Smooth muscle cell (in vitro differentiated cells): ENCODE measurements around the gene LRRC56. TPM values are rescaled to one million over a fixed set of nuclear protein-coding genes. Genes with fewer than 3 reads are reported as not detected.

Experiments used
- DNase-seq: peaks from one replicate; lab custom pipeline; 2025; ENCODE audit not compliant: unreplicated experiment; lab: John Stamatoyannopoulos, UW
- H2AFZ ChIP-seq: fragments of 200-600 bp; sonication (generic); 2 replicates; pipeline ENCODE4 v1.6.0; 2016; ENCODE audit warnings: antibody characterized with exemption, low read depth, mild to moderate bottlenecking
- H3F3A ChIP-seq: fragments of 200-600 bp; sonication (generic); 2 replicates; pipeline ENCODE4 v1.6.0; 2017; ENCODE audit warnings: antibody characterized with exemption, low read depth
- H3K27ac ChIP-seq: fragments of 200-600 bp; sonication (generic); 2 replicates; pipeline ENCODE4 v1.5.1; 2016; ENCODE audit warnings: low read depth, mild to moderate bottlenecking
- H3K27me3 ChIP-seq: fragments of 200-600 bp; sonication (generic); 2 replicates; pipeline ENCODE4 v1.6.1; 2016; ENCODE audit warnings: low read depth, mild to moderate bottlenecking
- H3K36me3 ChIP-seq: fragments of 200-600 bp; sonication (generic); 2 replicates; pipeline ENCODE4 v1.5.1; 2016; ENCODE audit warnings: low read depth
- H3K4me1 ChIP-seq: fragments of 200-600 bp; sonication (generic); 2 replicates; pipeline ENCODE4 v1.5.1; 2016; ENCODE audit warnings: low read depth
- H3K4me2 ChIP-seq: fragments of 200-600 bp; sonication (generic); 2 replicates; pipeline ENCODE4 v1.6.0; 2016; ENCODE audit warnings: mild to moderate bottlenecking
- H3K4me3 ChIP-seq: fragments of 200-600 bp; sonication (generic); 2 replicates; pipeline ENCODE4 v1.5.1; 2016; ENCODE audit warnings: mild to moderate bottlenecking
- H3K79me2 ChIP-seq: fragments of 200-600 bp; sonication (generic); 2 replicates; pipeline ENCODE4 v1.6.0; 2016; ENCODE audit warnings: low read depth, mild to moderate bottlenecking
- H3K9ac ChIP-seq: fragments of 200-600 bp; sonication (generic); 2 replicates; pipeline ENCODE4 v1.6.0; 2016; ENCODE audit warnings: low read depth
- H3K9me3 ChIP-seq: fragments of 200-600 bp; sonication (generic); replicated peaks from 2 replicates; pipeline ENCODE4 v1.5.1; 2016; ENCODE audit warnings: low read depth
- H4K20me1 ChIP-seq: fragments of 200-600 bp; sonication (generic); 2 replicates; pipeline ENCODE4 v1.6.0; 2016; ENCODE audit warnings: low read depth
- WGBS: methylation state at CpG from one replicate; pipeline ENCODE4 v1.1.7; 2016; ENCODE audit warnings: low lambda C conversion rate; 5-methylcytosine and 5-hydroxymethylcytosine counted together
- polyA plus RNA-seq: library from polyadenylated mRNA; unstranded; fragments of >200 nt; fragmentation: Nextera tagmentation; extraction: Ambion mirVana; gene quantifications from 2 replicates; pipeline ENCODE4 v1.2.1, GENCODE V29; 2016
- total RNA-seq: library from RNA; depleted of rRNA; stranded (reverse); fragments of >200 nt; gene quantifications from 2 replicates; pipeline ENCODE4 v1.2.3, GENCODE V29; 2014
- TF ChIP-seq, protein P1 (sequence below): fragments of 200-600 bp; sonication (generic); IDR thresholded peaks from 2 replicates; pipeline ENCODE4 v1.5.1; 2017; ENCODE audit warnings: borderline replicate concordance, mild to moderate bottlenecking, antibody characterized with exemption; ENCODE audit not compliant: insufficient read depth, poor library complexity, severe bottlenecking

Gene LRRC56
- total and polyA plus RNA-seq, 2 experiments from 2014 or later: 0.31 to 1.5 TPM

DNA sequence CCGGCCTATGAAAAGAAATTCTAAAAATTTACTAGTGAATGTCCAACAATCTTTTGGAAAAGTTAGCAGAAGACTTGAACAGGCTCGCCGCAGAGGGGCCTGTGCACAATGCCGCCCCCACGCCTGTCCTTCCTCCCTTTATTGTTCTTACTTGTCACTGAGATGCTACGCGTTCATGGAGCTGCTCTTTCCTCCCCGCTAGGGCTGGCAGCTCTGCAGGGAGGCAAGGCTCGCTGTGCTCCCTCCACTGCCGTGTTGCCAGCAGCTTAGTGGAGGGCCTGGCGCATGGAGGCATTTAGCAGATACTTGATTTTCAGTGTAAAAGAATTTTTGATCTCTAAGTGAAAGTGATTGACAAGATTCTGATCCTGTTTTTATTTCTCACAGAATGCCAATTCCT, 53.7 kb downstream of the LRRC56 start:
- no peak overlapping the region for H3K4me2 ChIP-seq
- H3F3A ChIP-seq: no peaks in the 10 kb centered on the region
- no peaks in the 10 kb centered on the region for H3K9me3 ChIP-seq
- no peaks in the 10 kb centered on the region for H3K4me1 ChIP-seq
- H2AFZ ChIP-seq: no peak overlapping the region
- H3K9ac ChIP-seq: no peak overlapping the region
- H4K20me1 ChIP-seq: peaks cover 86% of the 10 kb centered on the region
- DNase-seq: no peak
- H3K27ac ChIP-seq: no peak overlapping the region
- peaks cover 6% of the 10 kb centered on the region for H3K36me3 ChIP-seq
- 92% methylated on average over 11 of the region's 11 CpGs for WGBS
- peaks cover 42% of the 10 kb centered on the region for H3K79me2 ChIP-seq
- H3K4me3 ChIP-seq: no peak overlapping the region
- H3K27me3 ChIP-seq: no peaks in the 10 kb centered on the region
- TF ChIP-seq, protein P1, sequence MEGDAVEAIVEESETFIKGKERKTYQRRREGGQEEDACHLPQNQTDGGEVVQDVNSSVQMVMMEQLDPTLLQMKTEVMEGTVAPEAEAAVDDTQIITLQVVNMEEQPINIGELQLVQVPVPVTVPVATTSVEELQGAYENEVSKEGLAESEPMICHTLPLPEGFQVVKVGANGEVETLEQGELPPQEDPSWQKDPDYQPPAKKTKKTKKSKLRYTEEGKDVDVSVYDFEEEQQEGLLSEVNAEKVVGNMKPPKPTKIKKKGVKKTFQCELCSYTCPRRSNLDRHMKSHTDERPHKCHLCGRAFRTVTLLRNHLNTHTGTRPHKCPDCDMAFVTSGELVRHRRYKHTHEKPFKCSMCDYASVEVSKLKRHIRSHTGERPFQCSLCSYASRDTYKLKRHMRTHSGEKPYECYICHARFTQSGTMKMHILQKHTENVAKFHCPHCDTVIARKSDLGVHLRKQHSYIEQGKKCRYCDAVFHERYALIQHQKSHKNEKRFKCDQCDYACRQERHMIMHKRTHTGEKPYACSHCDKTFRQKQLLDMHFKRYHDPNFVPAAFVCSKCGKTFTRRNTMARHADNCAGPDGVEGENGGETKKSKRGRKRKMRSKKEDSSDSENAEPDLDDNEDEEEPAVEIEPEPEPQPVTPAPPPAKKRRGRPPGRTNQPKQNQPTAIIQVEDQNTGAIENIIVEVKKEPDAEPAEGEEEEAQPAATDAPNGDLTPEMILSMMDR: no peak

DNA sequence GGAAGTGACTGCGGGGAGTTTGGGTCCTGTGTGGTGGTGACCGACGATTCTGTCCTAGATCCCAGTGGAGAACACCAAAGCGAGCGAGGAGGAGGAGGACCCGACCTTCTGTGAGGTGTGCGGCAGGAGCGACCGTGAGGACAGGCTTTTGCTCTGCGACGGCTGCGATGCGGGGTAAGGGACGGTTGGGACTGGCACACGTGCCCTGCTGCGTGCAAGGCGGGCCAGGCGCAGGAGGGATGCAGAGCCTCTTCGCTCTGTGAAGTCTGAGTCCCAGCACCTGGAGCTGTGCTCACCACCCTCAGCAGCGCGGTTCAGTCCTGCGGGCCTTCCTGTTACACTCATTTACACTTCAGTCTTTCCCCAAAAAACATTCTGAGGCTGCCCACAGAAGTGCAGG, 55.2 kb downstream of the LRRC56 start:
- Histone ChIP-seq H3K4me3 (no peak overlapping the region), H3K9me3 (no peaks in the 10 kb centered on the region), H3K4me2 (no peak overlapping the region), H3K9ac (no peak overlapping the region), H3K79me2 (peaks cover 48% of the 10 kb centered on the region), H4K20me1 (peaks cover 85% of the 10 kb centered on the region), H2AFZ (no peak overlapping the region), H3F3A (no peaks in the 10 kb centered on the region), H3K27ac (no peak overlapping the region), H3K4me1 (no peaks in the 10 kb centered on the region), H3K36me3 (peaks cover 6% of the 10 kb centered on the region), H3K27me3 (no peaks in the 10 kb centered on the region)
- TF ChIP-seq, protein P1: no peak
- WGBS: 99% methylated on average over 22 of the region's 22 CpGs
- no peak for DNase-seq

DNA sequence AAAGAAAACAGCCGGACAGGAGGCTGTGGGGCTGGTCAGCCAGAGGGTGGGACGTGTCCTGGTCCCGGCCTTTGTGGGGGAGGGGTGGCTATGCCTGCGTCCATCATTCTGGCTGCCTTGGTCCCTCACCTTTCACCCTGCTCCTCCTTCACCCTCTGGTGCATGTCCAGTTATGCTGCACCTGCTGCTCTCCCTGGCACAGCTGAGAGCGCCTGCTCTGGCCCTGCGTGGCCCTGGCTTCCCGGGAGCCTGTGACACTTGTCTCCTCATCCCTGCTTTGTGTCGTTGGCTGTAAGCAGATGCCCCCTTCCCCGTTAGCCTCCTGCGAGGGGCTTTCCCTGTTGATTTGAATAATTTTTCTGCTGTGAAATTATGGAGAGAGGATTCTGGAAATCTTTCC, 55.6 kb downstream of the LRRC56 start:
- no peak for DNase-seq
- no peak overlapping the region for H2AFZ ChIP-seq
- no peaks in the 10 kb centered on the region for H3K4me1 ChIP-seq
- H4K20me1 ChIP-seq: peaks cover 85% of the 10 kb centered on the region
- H3K4me3 ChIP-seq: no peak overlapping the region
- no peak overlapping the region for H3K27ac ChIP-seq
- WGBS: 98% methylated on average over 10 of the region's 10 CpGs
- peaks cover 6% of the 10 kb centered on the region for H3K36me3 ChIP-seq
- H3K27me3 ChIP-seq: no peaks in the 10 kb centered on the region
- no peaks in the 10 kb centered on the region for H3K9me3 ChIP-seq
- H3K79me2 ChIP-seq: peaks cover 48% of the 10 kb centered on the region
- no peak overlapping the region for H3K9ac ChIP-seq
- TF ChIP-seq, protein P1: no peak
- H3F3A ChIP-seq: no peaks in the 10 kb centered on the region
- no peak overlapping the region for H3K4me2 ChIP-seq

DNA sequence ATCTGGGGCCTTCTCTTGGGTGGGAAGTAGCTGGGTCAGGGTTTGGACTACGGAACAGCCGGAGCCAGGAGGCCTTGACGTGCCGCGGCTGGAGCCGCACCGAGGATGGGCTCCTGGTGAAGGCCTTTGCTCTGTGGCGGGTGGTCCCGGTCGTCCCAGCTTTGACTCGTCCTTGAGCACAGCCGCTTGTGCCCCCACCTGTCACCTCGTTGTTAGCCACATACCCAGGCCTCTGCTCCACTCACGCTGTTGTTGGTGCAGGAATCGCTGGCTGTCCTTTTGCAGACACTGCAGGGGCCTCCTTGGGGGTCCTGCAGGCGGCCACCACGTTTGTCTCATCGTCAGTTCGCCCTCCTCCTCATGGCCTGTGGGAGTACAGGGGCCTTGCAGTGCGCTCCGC, 56.0 kb downstream of the LRRC56 start:
- Histone ChIP-seq H3K27ac (no peak overlapping the region), H2AFZ (no peak overlapping the region), H3K4me2 (no peak overlapping the region), H3K9ac (no peak overlapping the region), H3K27me3 (no peaks in the 10 kb centered on the region), H3K36me3 (peaks cover 6% of the 10 kb centered on the region), H3F3A (no peaks in the 10 kb centered on the region), H3K4me3 (no peak overlapping the region), H4K20me1 (peaks cover 85% of the 10 kb centered on the region), H3K79me2 (peaks cover 48% of the 10 kb centered on the region), H3K9me3 (no peaks in the 10 kb centered on the region), H3K4me1 (no peaks in the 10 kb centered on the region)
- DNase-seq: no peak
- TF ChIP-seq, protein P1: no peak
- 98% methylated on average over 21 of the region's 21 CpGs for WGBS
